ENCODE measurements around the gene ASB5.
A peak's percentile ranks its signal among the peaks of the same experiment; 100 is the strongest.

The ASB5 gene

GRCh38 chr4:176268963-176269362 is at the start of gene ASB5:
ASB5 (minus strand) TSS chr4:176269222; CDS start chr4:176269108, 114 bp downstream.
- H3K9me3 Mint-ChIP-seq, result no peaks in the 10 kb centered on the region
- TF ChIP-seq CTCF (IDR thresholded peaks at IDR 0.05), result no peak
- no peak within 1 kb of the TSS for H3K4me3 Mint-ChIP-seq
- no peaks in the 10 kb centered on the region for H3K36me3 Mint-ChIP-seq (ENCODE audit: low read depth)
- no peaks in the 10 kb centered on the region for H3K27me3 Mint-ChIP-seq (ENCODE audit: low read depth, poor library complexity)
- H3K4me1 Mint-ChIP-seq, result peaks cover 7% of the 10 kb centered on the region
- H3K27ac Mint-ChIP-seq, result no peak within 1 kb of the TSS
- DNase-seq, result no peak

GRCh38 chr4:176313596-176314336 is 44.7 kb upstream of the ASB5 start:
- Mint-ChIP-seq H3K27ac (no peak overlapping the region), H3K4me3 (no peak overlapping the region), H3K4me1 (peaks cover 20% of the 10 kb centered on the region), H3K36me3 (ENCODE audit: low read depth) (no peaks in the 10 kb centered on the region), H3K9me3 (no peaks in the 10 kb centered on the region), H3K27me3 (ENCODE audit: low read depth, poor library complexity) (no peaks in the 10 kb centered on the region)
- TF ChIP-seq CTCF (IDR thresholded peaks at IDR 0.05), result no peak
- no peak for DNase-seq

- Mint-ChIP-seq H3K36me3 (ENCODE audit: low read depth) (no peaks in the 10 kb centered on the region), H3K27ac (no peak overlapping the region), H3K9me3 (no peaks in the 10 kb centered on the region), H3K27me3 (ENCODE audit: low read depth, poor library complexity) (no peaks in the 10 kb centered on the region), H3K4me1 (peaks cover 15% of the 10 kb centered on the region), H3K4me3 (no peak overlapping the region)
- TF ChIP-seq CTCF (IDR thresholded peaks at IDR 0.05), result no peak
- DNase-seq, result no peak
Observed at GRCh38 chr4:176309772-176310171, 40.8 kb upstream of the ASB5 start.

GRCh38 chr4:176309046-176309445 is 40.0 kb upstream of the ASB5 start:
- Mint-ChIP-seq H3K4me1 (peaks cover 12% of the 10 kb centered on the region), H3K27me3 (ENCODE audit: low read depth, poor library complexity) (no peaks in the 10 kb centered on the region), H3K27ac (no peak overlapping the region), H3K36me3 (ENCODE audit: low read depth) (no peaks in the 10 kb centered on the region), H3K9me3 (no peaks in the 10 kb centered on the region), H3K4me3 (no peak overlapping the region)
- TF ChIP-seq CTCF (IDR thresholded peaks at IDR 0.05), result no peak
- DNase-seq, result no peak

- peaks cover 4% of the 10 kb centered on the region for H3K27me3 Mint-ChIP-seq (ENCODE audit: low read depth, poor library complexity)
- H3K27ac Mint-ChIP-seq, result no peak overlapping the region
- H3K4me1 Mint-ChIP-seq, result peaks cover 6% of the 10 kb centered on the region
- H3K36me3 Mint-ChIP-seq (ENCODE audit: low read depth), result no peaks in the 10 kb centered on the region
- H3K4me3 Mint-ChIP-seq, result no peak overlapping the region
- DNase-seq, result no peak
- no peak for TF ChIP-seq CTCF (IDR thresholded peaks at IDR 0.05)
- H3K9me3 Mint-ChIP-seq, result no peaks in the 10 kb centered on the region
Observed at GRCh38 chr4:176308441-176308840, 39.4 kb upstream of the ASB5 start.

- peaks cover 5% of the 10 kb centered on the region for H3K4me1 Mint-ChIP-seq
- DNase-seq, result peak; percentile 17
- H3K4me3 Mint-ChIP-seq, result no peak overlapping the region
- H3K27ac Mint-ChIP-seq, result no peak overlapping the region
- no peaks in the 10 kb centered on the region for H3K36me3 Mint-ChIP-seq (ENCODE audit: low read depth)
- peaks cover 4% of the 10 kb centered on the region for H3K27me3 Mint-ChIP-seq (ENCODE audit: low read depth, poor library complexity)
- H3K9me3 Mint-ChIP-seq, result no peaks in the 10 kb centered on the region
- TF ChIP-seq CTCF (IDR thresholded peaks at IDR 0.05), result no peak
Observed at GRCh38 chr4:176307666-176307930, 38.6 kb upstream of the ASB5 start.

Measured in nephron progenitor cell (in vitro differentiated cells).